IPS-18a (cell line): ENCODE results near the gene OBSL1.
A peak's percentile ranks its signal among the peaks of the same experiment; 100 is the strongest.

Experiments
- H3K27ac ChIP-seq: one replicate; pipeline ENCODE4 v1.5.1; 2013; ENCODE audit warnings: low read length
- H3K27me3 ChIP-seq: one replicate; pipeline ENCODE4 v1.6.1; 2013; ENCODE audit warnings: mild to moderate bottlenecking, low read length; ENCODE audit not compliant: control insufficient read depth, insufficient read depth
- H3K36me3 ChIP-seq: one replicate; pipeline ENCODE4 v1.6.1; 2013; ENCODE audit warnings: low read depth, low read length; ENCODE audit not compliant: control insufficient read depth
- H3K4me1 ChIP-seq: one replicate; pipeline ENCODE4 v1.6.1; 2013; ENCODE audit warnings: low read depth, low read length; ENCODE audit not compliant: control insufficient read depth
- H3K4me3 ChIP-seq: one replicate; pipeline ENCODE4 v1.5.1; 2013; ENCODE audit warnings: low read length
- H3K9ac ChIP-seq: one replicate; pipeline ENCODE4 v1.6.1; 2013; ENCODE audit warnings: mild to moderate bottlenecking, low read length, moderate library complexity
- H3K9me3 ChIP-seq: one replicate; pipeline ENCODE4 v1.6.1; 2013; ENCODE audit warnings: low read depth, low read length; ENCODE audit not compliant: control insufficient read depth

OBSL1 gene

GRCh38 chr2:219542931-219543595, 28.3 kb downstream of the OBSL1 start:
- peak overlapping the region; percentile 40 for H3K9ac ChIP-seq
- H3K9me3 ChIP-seq, result no peaks in the 10 kb centered on the region
- no peak overlapping the region for H3K27ac ChIP-seq
- H3K27me3 ChIP-seq, result peaks cover 31% of the 10 kb centered on the region
- H3K36me3 ChIP-seq, result peaks cover 11% of the 10 kb centered on the region
- peak overlapping the region; percentile 64 for H3K4me3 ChIP-seq
- peaks cover 18% of the 10 kb centered on the region for H3K4me1 ChIP-seq

GRCh38 chr2:219541611-219542180, 29.6 kb downstream of the OBSL1 start:
- Histone ChIP-seq H3K27me3 (peaks cover 31% of the 10 kb centered on the region), H3K9me3 (no peaks in the 10 kb centered on the region), H3K27ac (no peak overlapping the region), H3K4me1 (peaks cover 25% of the 10 kb centered on the region), H3K36me3 (peaks cover 11% of the 10 kb centered on the region), H3K9ac (no peak overlapping the region), H3K4me3 (peak overlapping the region; percentile 64)

DNA sequence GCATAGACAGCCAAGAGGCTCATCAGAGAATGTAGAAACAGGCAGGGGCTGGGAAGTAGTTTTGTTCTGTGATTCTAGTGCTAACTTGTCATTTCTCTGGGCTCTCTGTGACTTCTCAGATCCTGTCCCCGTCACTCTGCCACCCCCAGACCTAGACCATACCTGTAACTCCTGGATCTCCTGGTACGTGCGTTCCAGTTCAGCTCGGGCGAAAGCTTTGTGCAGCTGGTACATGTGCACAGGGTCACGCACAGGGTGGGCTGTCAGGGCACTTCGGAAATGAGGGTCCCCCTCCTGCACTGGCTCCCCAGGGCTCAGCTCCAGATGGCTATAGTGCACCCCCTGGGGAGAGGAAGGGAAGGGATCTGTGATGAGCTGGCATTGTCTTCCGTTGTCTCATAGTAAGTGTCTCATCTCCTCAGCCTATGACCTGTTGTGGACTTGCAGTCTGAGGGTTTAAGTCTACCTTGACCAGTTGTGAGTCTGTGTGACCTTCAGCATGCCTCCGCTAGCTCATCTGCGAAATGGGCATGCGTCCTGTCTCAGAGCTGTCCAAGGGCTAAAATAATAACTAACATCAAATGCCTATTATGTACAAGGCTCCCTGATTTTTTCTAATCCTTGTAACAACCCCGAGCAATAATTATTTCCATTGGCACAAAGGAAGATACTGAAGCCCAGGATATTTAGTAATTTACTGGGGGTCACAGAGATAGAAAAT, 30.4 kb downstream of the OBSL1 start:
- Histone ChIP-seq H3K27ac (no peak overlapping the region), H3K4me1 (peaks cover 25% of the 10 kb centered on the region), H3K9me3 (no peaks in the 10 kb centered on the region), H3K36me3 (peaks cover 11% of the 10 kb centered on the region), H3K4me3 (no peak overlapping the region), H3K27me3 (peaks cover 28% of the 10 kb centered on the region), H3K9ac (no peak overlapping the region)

DNA sequence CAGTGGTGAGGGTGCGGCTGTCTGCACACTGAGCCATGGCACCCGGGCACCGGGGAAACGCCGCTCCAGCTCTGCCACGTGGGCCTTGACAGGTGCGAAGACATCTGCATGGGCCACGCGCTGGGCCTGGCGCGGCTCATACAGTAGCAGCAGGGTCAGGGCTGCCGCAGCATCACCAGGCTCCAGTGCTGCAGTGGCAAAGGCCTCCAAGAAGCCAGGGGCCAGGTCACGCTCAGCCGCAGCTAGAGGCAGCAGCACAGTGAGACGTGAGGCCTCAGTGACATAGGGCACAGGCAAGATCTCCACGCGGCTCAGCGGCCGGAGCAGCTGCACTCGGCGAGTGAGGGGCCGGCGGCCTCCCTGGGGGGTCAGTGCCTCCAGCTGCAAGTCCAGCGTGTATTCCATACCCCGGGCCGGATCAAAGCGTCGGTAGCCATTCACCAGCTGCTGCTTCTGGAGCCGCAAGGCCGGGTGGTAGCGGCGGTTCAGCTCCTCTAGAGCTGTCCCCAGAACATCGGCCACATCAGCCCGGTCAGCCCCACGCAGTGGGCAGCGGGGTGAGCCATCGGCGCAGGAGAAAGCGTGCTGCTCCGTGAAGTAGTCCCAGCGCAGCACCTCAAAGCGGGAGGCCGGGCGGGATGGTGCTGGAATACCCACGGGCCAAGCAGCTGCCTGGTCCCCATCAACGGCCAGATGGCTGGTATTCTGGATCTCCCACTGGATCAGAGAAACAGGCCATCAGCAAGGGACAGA, 31.2 kb downstream of the OBSL1 start:
- Histone ChIP-seq H3K9ac (no peak overlapping the region), H3K27me3 (peaks cover 20% of the 10 kb centered on the region), H3K36me3 (peaks cover 11% of the 10 kb centered on the region), H3K4me3 (no peak overlapping the region), H3K27ac (no peak overlapping the region), H3K9me3 (no peaks in the 10 kb centered on the region), H3K4me1 (peaks cover 25% of the 10 kb centered on the region)

DNA sequence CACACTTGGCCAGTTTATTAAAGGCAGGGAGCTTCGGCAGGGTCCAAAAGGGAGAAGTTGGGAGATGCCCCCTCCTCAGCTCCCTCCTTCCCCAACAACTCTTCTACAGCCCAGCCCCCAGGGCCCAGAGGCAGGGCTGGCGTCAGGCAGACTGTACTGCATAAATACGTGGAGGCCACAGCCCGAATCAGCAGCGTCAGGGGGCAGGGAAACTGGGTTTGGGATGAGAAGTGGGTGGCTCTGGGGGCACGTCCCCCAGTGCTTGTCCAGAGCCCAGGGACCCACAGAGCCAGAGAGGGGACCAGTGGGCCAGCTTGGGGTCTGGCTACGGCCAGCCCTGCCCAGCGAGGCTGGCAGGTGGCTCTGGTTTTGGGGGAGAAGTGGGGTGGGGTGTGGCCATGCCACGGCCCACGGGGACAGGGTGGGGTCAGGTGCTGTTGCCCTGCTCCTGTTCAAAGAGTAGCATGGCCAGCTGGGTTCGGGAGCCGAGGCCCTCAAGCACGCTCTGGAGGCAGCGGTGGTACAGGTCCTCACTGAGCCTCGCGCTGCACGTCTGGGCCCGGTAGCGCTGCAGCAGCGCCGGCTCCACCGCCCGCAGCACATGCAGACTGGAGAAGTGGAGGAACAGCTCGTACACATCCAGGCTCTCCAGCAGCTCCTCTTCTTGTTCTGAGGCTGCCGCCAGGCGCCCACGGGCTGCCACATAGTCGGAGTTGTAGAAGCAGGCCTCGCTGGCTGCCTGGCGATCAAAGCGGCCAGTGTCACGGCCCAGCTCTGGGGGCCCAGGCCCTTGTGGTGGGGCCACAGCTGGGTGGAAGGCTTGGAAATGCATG, 32.2 kb downstream of the OBSL1 start:
- H3K27me3 ChIP-seq, result peaks cover 11% of the 10 kb centered on the region
- H3K4me3 ChIP-seq, result no peak overlapping the region
- H3K4me1 ChIP-seq, result peaks cover 21% of the 10 kb centered on the region
- no peaks in the 10 kb centered on the region for H3K9me3 ChIP-seq
- H3K27ac ChIP-seq, result no peak overlapping the region
- H3K36me3 ChIP-seq, result peaks cover 11% of the 10 kb centered on the region
- no peak overlapping the region for H3K9ac ChIP-seq

GRCh38 chr2:219538504-219538951, 32.8 kb downstream of the OBSL1 start:
- Histone ChIP-seq H3K4me3 (no peak overlapping the region), H3K9ac (no peak overlapping the region), H3K4me1 (peaks cover 20% of the 10 kb centered on the region), H3K9me3 (no peaks in the 10 kb centered on the region), H3K27ac (no peak overlapping the region), H3K27me3 (peaks cover 10% of the 10 kb centered on the region), H3K36me3 (peaks cover 11% of the 10 kb centered on the region)

DNA sequence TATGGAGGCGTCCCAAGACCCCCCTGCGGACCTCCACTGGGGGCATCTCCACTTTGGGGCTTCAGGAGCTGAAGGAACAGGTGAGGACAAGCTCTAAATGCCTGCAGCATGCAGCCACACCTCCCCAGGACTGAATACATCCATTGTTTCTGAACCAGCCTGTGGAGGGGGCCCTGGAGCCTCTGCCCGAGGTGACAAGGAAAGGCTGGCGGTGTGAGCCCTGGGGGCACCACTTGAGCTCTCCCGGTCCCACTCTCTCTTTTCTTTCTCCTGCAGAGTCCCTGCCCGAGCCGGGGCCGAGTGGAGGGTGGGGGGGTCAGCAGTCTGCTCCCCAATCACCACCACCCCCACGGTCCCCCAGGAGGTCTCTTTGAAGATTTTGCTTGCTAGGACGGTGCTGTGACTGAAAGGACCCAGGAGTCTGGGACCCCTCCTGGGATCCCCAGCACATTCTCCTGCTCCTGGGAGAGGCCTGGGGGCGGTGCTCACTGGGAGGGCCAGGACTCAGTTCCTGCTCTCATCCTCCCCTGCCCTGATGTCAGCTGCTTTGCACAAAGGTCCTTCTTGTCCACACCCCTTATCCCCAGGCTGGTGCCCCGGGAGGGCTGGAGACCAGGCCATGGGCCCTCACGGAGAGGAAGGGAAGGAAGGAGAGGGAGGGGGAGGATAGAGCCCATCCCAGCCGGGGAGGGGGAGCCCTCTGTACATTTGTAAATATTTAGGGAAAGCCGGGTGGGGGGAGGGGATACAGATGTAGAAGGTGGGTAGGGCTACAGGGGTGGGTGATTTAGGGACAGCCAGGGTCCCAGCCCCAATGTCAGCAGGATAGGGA, 33.5 kb downstream of the OBSL1 start:
- no peak overlapping the region for H3K4me3 ChIP-seq
- H3K4me1 ChIP-seq, result peaks cover 20% of the 10 kb centered on the region
- no peak overlapping the region for H3K9ac ChIP-seq
- H3K27me3 ChIP-seq, result peaks cover 10% of the 10 kb centered on the region
- H3K9me3 ChIP-seq, result no peaks in the 10 kb centered on the region
- H3K27ac ChIP-seq, result no peak overlapping the region
- H3K36me3 ChIP-seq, result peaks cover 11% of the 10 kb centered on the region

- H3K9me3 ChIP-seq, result no peaks in the 10 kb centered on the region
- peaks cover 14% of the 10 kb centered on the region for H3K4me1 ChIP-seq
- H3K9ac ChIP-seq, result no peak overlapping the region
- H3K36me3 ChIP-seq, result peaks cover 11% of the 10 kb centered on the region
- H3K27ac ChIP-seq, result no peak overlapping the region
- peaks cover under 1% of the 10 kb centered on the region for H3K27me3 ChIP-seq
- H3K4me3 ChIP-seq, result no peak overlapping the region
Measured at GRCh38 chr2:219536967-219537366, 34.4 kb downstream of the OBSL1 start.

DNA sequence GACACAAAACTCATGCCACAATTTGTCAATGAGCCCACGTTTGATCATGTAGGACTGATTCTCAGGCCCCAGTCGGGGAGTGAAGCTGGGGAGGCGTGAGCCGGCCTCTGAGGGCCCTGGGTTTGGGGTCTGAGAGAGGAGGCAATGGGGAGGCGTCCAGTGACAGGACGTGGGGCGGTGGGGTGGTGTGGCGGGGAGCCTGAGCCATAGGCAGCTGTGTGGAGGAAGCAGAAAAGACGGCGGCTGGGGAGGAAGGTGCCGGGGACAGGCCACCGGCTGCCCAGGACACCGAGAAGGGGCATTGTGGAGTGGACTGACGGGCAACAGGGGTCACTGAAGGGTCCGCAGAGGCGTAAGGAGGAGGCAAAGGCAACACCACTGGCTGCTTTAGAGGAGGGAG, 34.9 kb downstream of the OBSL1 start:
- Histone ChIP-seq H3K9me3 (no peaks in the 10 kb centered on the region), H3K9ac (no peak overlapping the region), H3K4me1 (peaks cover 14% of the 10 kb centered on the region), H3K27ac (no peak overlapping the region), H3K4me3 (no peak overlapping the region), H3K36me3 (peaks cover 11% of the 10 kb centered on the region), H3K27me3 (no peaks in the 10 kb centered on the region)

DNA sequence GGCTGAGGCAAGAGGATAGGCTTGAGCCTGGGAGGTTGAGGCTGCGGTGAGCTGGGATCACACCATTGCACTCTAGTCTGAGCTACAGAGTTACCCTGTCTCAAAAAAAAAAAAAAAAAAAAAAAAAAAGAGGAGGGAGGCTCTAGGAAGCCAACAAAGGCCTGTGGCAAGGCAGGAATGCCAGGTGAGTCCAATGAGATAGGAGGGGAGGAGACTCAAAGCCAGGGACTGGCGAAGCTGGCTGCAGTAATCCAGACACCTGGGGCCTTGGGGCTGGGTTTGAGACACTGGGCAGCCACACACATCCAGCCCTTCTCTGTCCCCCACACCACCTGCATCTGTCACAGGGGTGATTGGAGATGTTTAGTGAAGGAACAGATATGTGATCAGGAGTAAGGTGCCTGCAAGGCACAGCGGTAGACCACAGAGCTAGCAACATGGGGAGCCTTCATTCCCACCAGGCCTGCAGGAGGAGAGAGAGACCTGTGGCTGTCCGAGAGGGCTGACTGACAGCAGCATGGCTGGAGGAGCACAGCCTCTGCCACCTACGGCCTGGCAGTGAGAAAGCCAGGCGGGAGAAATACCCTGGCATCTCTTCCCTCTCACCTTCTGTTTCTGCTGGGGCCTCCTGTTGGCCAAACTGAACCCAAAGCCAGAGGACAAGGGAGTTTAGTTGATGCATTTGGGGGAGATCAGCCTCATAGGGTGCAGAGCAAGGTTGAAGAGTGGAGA, 37.2 kb downstream of the OBSL1 start:
- no peaks in the 10 kb centered on the region for H3K9me3 ChIP-seq
- H3K27me3 ChIP-seq, result peaks cover 9% of the 10 kb centered on the region
- no peak overlapping the region for H3K4me3 ChIP-seq
- no peak overlapping the region for H3K27ac ChIP-seq
- no peaks in the 10 kb centered on the region for H3K36me3 ChIP-seq
- H3K9ac ChIP-seq, result no peak overlapping the region
- H3K4me1 ChIP-seq, result peaks cover 18% of the 10 kb centered on the region
